ENCODE measurements around the gene DAPK2. TPM values are rescaled to one million over a fixed set of nuclear protein-coding genes. Genes with fewer than 3 reads are reported as not detected.

The DAPK2 gene
- total RNA-seq, 4 donors from 2014 or later = 64.6 to 189 (median 125) TPM

GRCh38 chr15:63939531-63940130, 106.7 kb downstream of the DAPK2 start:
- H3K27ac ChIP-seq = peak overlapping the region; percentile 11 to 85 (median 70)
- DNase-seq = peak in 2 of 3 donors; percentile 53 to 79
- TF ChIP-seq POLR2A (IDR thresholded peaks at IDR 0.05) (no peak), CTCF (IDR thresholded peaks at IDR 0.05) (no peak)
- no peak overlapping the region for H3K4me3 ChIP-seq
- H3K9me3 ChIP-seq = no peaks in the 10 kb centered on the region
- peaks cover 0 to 24% (median 16%) of the 10 kb centered on the region in 4 donors for H3K4me1 ChIP-seq
- H3K36me3 ChIP-seq = no peaks in the 10 kb centered on the region
- H3K27me3 ChIP-seq = no peaks in the 10 kb centered on the region

- Histone ChIP-seq H3K36me3 (no peaks in the 10 kb centered on the region), H3K27ac (peak overlapping the region in 3 of 4 donors; percentile 54 to 76 (median 64)), H3K4me1 (peaks cover 0 to 24% (median 16%) of the 10 kb centered on the region in 4 donors), H3K9me3 (no peaks in the 10 kb centered on the region), H3K27me3 (no peaks in the 10 kb centered on the region), H3K4me3 (no peak overlapping the region)
- TF ChIP-seq POLR2A (IDR thresholded peaks at IDR 0.05) (no peak), CTCF (IDR thresholded peaks at IDR 0.05) (no peak)
- no peak for DNase-seq
Measured at GRCh38 chr15:63938486-63939061, 107.7 kb downstream of the DAPK2 start.

GRCh38 chr15:63933522-63933921, 112.8 kb downstream of the DAPK2 start:
- H3K4me3 ChIP-seq = no peak overlapping the region
- no peak for TF ChIP-seq CTCF (IDR thresholded peaks at IDR 0.05)
- no peak for TF ChIP-seq POLR2A (IDR thresholded peaks at IDR 0.05)
- DNase-seq = peak in 2 of 3 donors; percentile 0 to 23
- peaks cover 0 to 25% (median 0%) of the 10 kb centered on the region in 3 donors for H3K36me3 ChIP-seq
- no peaks in the 10 kb centered on the region for H3K27me3 ChIP-seq
- H3K9me3 ChIP-seq = no peaks in the 10 kb centered on the region
- H3K27ac ChIP-seq = no peak overlapping the region
- peaks cover 0 to 3% (median 0%) of the 10 kb centered on the region in 4 donors for H3K4me1 ChIP-seq

GRCh38 chr15:63931556-63931955, 114.7 kb downstream of the DAPK2 start:
- peak in 1 of 3 donors; percentile 30 for DNase-seq
- TF ChIP-seq CTCF (IDR thresholded peaks at IDR 0.05) (no peak), POLR2A (IDR thresholded peaks at IDR 0.05) (no peak)
- H3K4me1 ChIP-seq = no peaks in the 10 kb centered on the region

GRCh38 chr15:63930034-63930433, 116.3 kb downstream of the DAPK2 start:
- Histone ChIP-seq H3K9me3 (no peaks in the 10 kb centered on the region), H3K27ac (no peak overlapping the region), H3K27me3 (no peaks in the 10 kb centered on the region), H3K4me1 (no peaks in the 10 kb centered on the region), H3K4me3 (no peak overlapping the region), H3K36me3 (peaks cover 0 to 34% (median 0%) of the 10 kb centered on the region in 3 donors)
- no peak for DNase-seq
- TF ChIP-seq CTCF (IDR thresholded peaks at IDR 0.05) = no peak
- TF ChIP-seq POLR2A (IDR thresholded peaks at IDR 0.05) = no peak

More at GRCh38 chr15:63931556-63931955, 114.7 kb downstream of the DAPK2 start:
- Histone ChIP-seq H3K4me3 (no peak overlapping the region), H3K27ac (no peak overlapping the region), H3K9me3 (no peaks in the 10 kb centered on the region), H3K36me3 (peaks cover 0 to 34% (median 0%) of the 10 kb centered on the region in 3 donors), H3K27me3 (no peaks in the 10 kb centered on the region)

All from Peyer's patch (tissue), 4 donors.